ENCODE results near the gene LAMTOR2. TPM values are rescaled to one million over a fixed set of nuclear protein-coding genes. Genes with fewer than 3 reads are reported as not detected.

The LAMTOR2 gene
- total and polyA plus RNA-seq, 2 experiments from 2014 or later, result 75.5 to 199 TPM

DNA sequence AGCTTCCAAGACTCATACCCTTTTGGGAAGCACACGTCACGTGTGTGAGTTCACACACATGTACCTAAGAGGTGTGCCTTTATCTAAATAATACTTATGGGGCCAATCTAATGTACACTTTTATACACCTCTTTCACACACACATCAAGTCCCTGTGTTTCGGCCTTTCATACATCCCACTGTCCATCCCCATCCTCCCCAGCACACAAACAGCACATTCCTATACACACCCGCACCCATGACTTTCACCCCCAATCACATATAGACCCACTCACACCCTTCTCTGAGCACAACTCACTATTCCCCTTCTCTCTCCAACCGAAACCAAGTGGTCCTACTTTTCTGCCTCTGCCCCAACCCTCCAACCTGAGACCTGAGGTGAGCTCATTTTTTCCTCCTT is 24.1 kb downstream of the LAMTOR2 start:
- Histone ChIP-seq H3K4me3 (no peak overlapping the region), H3K4me1 (ENCODE audit: low read depth) (peaks cover 47% of the 10 kb centered on the region), H3K36me3 (peaks cover 16% of the 10 kb centered on the region), H3K27ac (peak overlapping the region; percentile 59), H3K9me3 (ENCODE audit: low read depth) (no peaks in the 10 kb centered on the region), H3K27me3 (no peaks in the 10 kb centered on the region)
- DNase-seq (ENCODE audit: low read depth in 1 of 2, low spot score in 1 of 2), result no peak
- TF ChIP-seq, protein P1, sequence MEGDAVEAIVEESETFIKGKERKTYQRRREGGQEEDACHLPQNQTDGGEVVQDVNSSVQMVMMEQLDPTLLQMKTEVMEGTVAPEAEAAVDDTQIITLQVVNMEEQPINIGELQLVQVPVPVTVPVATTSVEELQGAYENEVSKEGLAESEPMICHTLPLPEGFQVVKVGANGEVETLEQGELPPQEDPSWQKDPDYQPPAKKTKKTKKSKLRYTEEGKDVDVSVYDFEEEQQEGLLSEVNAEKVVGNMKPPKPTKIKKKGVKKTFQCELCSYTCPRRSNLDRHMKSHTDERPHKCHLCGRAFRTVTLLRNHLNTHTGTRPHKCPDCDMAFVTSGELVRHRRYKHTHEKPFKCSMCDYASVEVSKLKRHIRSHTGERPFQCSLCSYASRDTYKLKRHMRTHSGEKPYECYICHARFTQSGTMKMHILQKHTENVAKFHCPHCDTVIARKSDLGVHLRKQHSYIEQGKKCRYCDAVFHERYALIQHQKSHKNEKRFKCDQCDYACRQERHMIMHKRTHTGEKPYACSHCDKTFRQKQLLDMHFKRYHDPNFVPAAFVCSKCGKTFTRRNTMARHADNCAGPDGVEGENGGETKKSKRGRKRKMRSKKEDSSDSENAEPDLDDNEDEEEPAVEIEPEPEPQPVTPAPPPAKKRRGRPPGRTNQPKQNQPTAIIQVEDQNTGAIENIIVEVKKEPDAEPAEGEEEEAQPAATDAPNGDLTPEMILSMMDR (IDR thresholded peaks at IDR 0.05; ENCODE audit: low read depth, low read length), result no peak

DNA sequence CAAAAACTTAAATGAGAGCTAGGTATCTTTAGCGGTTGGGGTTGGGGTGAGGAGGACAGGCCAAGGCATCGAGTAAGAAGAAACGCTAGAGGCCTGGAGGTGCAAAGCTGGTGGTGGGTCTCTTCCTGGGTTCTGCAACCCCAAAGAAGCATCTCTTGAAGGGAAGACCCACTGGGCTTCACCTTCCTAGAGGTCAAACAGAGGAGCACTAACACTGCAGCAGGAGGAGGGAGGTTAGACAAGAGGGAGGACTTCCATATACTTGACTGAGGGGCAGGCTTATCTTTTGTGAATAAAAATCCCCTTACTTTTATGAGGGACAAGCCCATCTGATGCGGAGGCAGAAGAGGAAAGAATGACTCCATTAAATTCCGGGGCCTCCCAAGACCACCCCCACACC is 25.2 kb downstream of the LAMTOR2 start:
- peak overlapping the region; percentile 99 for H3K4me3 ChIP-seq
- TF ChIP-seq, protein P1 (IDR thresholded peaks at IDR 0.05; ENCODE audit: low read depth, low read length), result no peak
- H3K27ac ChIP-seq, result no peak overlapping the region
- DNase-seq (ENCODE audit: low read depth in 1 of 2, low spot score in 1 of 2), result no peak
- no peaks in the 10 kb centered on the region for H3K9me3 ChIP-seq (ENCODE audit: low read depth)
- H3K4me1 ChIP-seq (ENCODE audit: low read depth), result peaks cover 46% of the 10 kb centered on the region
- H3K27me3 ChIP-seq, result no peaks in the 10 kb centered on the region
- peaks cover 12% of the 10 kb centered on the region for H3K36me3 ChIP-seq

DNA sequence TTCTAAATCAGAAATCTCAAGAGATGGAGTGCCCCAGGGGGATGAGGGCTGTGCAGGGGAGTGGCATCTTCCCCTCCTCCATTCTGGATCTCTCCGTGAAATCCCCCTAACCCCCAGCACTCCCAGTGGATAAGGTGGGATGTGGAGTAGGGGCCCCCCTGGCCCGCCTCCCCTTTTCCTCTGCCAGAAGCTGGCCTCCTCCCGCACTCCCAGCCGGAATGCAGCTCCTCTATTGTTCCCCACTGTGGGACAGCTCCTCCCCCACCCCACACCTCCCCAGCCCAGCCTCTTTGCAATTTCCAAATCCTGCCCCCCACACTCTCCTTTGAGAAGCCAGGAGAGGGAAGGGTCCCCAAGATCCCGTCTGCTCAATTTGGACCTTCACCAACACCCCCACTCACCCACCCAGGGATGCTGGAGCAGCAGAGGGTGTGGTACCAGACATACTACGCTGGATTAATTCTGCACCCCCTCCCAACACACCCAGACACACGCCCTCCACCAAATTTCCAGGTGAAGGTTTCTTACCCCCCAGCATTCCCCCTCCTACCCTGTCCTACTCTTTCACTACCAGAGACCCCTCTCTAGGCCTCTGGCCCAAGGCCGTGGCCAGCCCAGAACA is 25.8 kb downstream of the LAMTOR2 start:
- Histone ChIP-seq H3K9me3 (ENCODE audit: low read depth) (no peaks in the 10 kb centered on the region), H3K27ac (peak overlapping the region; percentile 15), H3K36me3 (peaks cover 12% of the 10 kb centered on the region), H3K27me3 (no peaks in the 10 kb centered on the region), H3K4me1 (ENCODE audit: low read depth) (peaks cover 43% of the 10 kb centered on the region), H3K4me3 (peak overlapping the region; percentile 99)
- TF ChIP-seq, protein P1 (IDR thresholded peaks at IDR 0.05; ENCODE audit: low read depth, low read length), result no peak
- no peak for DNase-seq (ENCODE audit: low read depth in 1 of 2, low spot score in 1 of 2)

DNA sequence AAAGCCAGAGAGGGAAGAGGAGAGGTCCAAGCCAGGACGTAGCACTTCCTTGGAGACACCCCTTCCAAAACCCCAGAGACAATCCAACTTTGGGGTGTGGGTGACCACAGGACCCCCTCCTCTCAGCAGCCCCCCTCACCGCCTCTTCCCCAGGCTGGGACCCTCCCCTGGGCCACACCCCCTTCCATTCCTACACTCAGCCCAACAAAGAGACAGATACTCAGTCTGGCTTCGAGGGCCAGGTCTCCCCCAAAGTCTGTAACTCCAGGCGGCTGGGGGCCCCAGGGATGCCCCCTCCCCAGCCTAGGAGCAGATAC is 26.2 kb downstream of the LAMTOR2 start:
- TF ChIP-seq, protein P1 (IDR thresholded peaks at IDR 0.05; ENCODE audit: low read depth, low read length), result no peak
- peak overlapping the region; percentile 99 for H3K4me3 ChIP-seq
- no peaks in the 10 kb centered on the region for H3K27me3 ChIP-seq
- H3K36me3 ChIP-seq, result peaks cover 11% of the 10 kb centered on the region
- H3K9me3 ChIP-seq (ENCODE audit: low read depth), result no peaks in the 10 kb centered on the region
- H3K27ac ChIP-seq, result peak overlapping the region; percentile 15
- peaks cover 43% of the 10 kb centered on the region for H3K4me1 ChIP-seq (ENCODE audit: low read depth)
- no peak for DNase-seq (ENCODE audit: low read depth in 1 of 2, low spot score in 1 of 2)

DNA sequence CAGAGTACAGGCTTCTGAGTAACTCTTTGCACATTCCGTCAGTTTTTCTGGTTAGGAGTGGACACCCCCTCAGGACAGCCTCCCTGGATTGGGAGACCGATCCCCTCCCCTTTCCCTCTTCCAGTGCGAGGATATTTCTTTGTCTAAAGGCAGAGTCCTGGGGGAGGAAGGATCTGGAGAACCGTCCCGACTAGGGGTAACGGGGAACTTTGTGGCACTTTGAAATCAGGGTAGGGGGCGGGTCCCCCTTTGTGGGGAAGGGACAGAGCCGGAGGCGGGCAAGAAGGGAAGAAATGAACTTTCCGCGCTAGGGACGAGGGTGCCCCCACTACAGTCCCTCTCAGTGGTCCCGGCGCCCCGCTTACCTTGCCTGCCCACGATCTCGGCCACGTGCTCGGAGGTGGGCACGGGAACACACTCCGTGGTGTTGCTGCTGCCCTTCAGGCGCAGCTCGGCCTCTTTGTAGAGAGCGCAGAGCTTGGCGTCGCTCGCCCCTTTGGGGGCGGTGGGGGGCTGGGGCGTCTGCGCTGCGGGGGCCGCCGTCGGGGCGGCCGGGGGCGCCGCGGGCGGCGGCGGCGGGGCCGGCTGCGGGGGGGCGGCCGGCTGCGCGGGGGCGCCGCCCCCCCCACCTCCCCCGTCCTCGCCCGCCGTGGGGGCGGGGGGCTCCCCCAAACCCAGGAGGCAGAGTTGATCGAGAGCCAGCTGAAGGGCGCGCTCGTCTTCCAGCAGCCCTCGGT is 26.8 kb downstream of the LAMTOR2 start:
- Histone ChIP-seq H3K4me3 (peak overlapping the region; percentile 99), H3K36me3 (peaks cover 8% of the 10 kb centered on the region), H3K4me1 (ENCODE audit: low read depth) (peaks cover 43% of the 10 kb centered on the region), H3K27me3 (no peaks in the 10 kb centered on the region), H3K27ac (peak overlapping the region; percentile 92), H3K9me3 (ENCODE audit: low read depth) (no peaks in the 10 kb centered on the region)
- DNase-seq (ENCODE audit: low read depth in 1 of 2, low spot score in 1 of 2), result peak; percentile 16 to 51
- TF ChIP-seq, protein P1 (IDR thresholded peaks at IDR 0.05; ENCODE audit: low read depth, low read length), result no peak
